HG03558 (cell line): Measurements from ENCODE around the gene ANKRD55.
"Not testable (repeated sequence)": the region's sequence is repeated elsewhere in the genome, so short reads cannot be mapped to it uniquely, and the experiment has no call there.

Experiments
- ATAC-seq: cut with Tn5 transposase; IDR thresholded peaks from one replicate; pipeline ENCODE4 v1.9.1; 2021; ENCODE audit warnings: moderate number of reproducible peaks; ENCODE audit not compliant: unreplicated experiment; ENCODE audit errors: extremely low read depth

Gene ANKRD55

GRCh38 chr5:56255502-56255901 is 22.4 kb upstream of the ANKRD55 start:
- ATAC-seq: no peak

- no peak for ATAC-seq
Measured at GRCh38 chr5:56253924-56254323, 20.8 kb upstream of the ANKRD55 start.

GRCh38 chr5:56253126-56253525 is 20.0 kb upstream of the ANKRD55 start:
- no peak for ATAC-seq

GRCh38 chr5:56251918-56252553 is 18.9 kb upstream of the ANKRD55 start:
- ATAC-seq: no peak

- ATAC-seq: no peak
Measured at GRCh38 chr5:56251440-56251839, 18.3 kb upstream of the ANKRD55 start.

- ATAC-seq: no peak
Measured at GRCh38 chr5:56250011-56250410, 16.9 kb upstream of the ANKRD55 start.

- ATAC-seq: not testable (repeated sequence)
Measured at GRCh38 chr5:56249085-56249484, 16.0 kb upstream of the ANKRD55 start.

- ATAC-seq: no peak
Measured at GRCh38 chr5:56247592-56247991, 14.5 kb upstream of the ANKRD55 start.

- no peak for ATAC-seq
Measured at GRCh38 chr5:56246769-56247168, 13.6 kb upstream of the ANKRD55 start.

- ATAC-seq: no peak
Measured at GRCh38 chr5:56245481-56245880, 12.4 kb upstream of the ANKRD55 start.

- no peak for ATAC-seq
Measured at GRCh38 chr5:56244627-56245026, 11.5 kb upstream of the ANKRD55 start.

- not testable (repeated sequence) for ATAC-seq
Measured at GRCh38 chr5:56242271-56242670, 9.1 kb upstream of the ANKRD55 start.

- ATAC-seq: no peak
Measured at GRCh38 chr5:56232538-56232937, 592 bp downstream of the ANKRD55 start.

- no peak for ATAC-seq
Measured at GRCh38 chr5:56230576-56230975, 2.6 kb downstream of the ANKRD55 start.

GRCh38 chr5:56229111-56229510 is 4.0 kb downstream of the ANKRD55 start:
- ATAC-seq: no peak

- ATAC-seq: no peak
Measured at GRCh38 chr5:56228631-56229030, 4.5 kb downstream of the ANKRD55 start.

GRCh38 chr5:56227691-56228090 is 5.4 kb downstream of the ANKRD55 start:
- no peak for ATAC-seq

GRCh38 chr5:56223298-56223697 is 9.8 kb downstream of the ANKRD55 start:
- not testable (repeated sequence) for ATAC-seq

- not testable (repeated sequence) for ATAC-seq
Measured at GRCh38 chr5:56221601-56222000, 11.5 kb downstream of the ANKRD55 start.

GRCh38 chr5:56215019-56215830 is 17.9 kb downstream of the ANKRD55 start:
- no peak for ATAC-seq

- ATAC-seq: not testable (repeated sequence)
Measured at GRCh38 chr5:56213886-56214535, 19.1 kb downstream of the ANKRD55 start.
